ENCODE results near the gene DOCK1.

DOCK1 gene

DNA sequence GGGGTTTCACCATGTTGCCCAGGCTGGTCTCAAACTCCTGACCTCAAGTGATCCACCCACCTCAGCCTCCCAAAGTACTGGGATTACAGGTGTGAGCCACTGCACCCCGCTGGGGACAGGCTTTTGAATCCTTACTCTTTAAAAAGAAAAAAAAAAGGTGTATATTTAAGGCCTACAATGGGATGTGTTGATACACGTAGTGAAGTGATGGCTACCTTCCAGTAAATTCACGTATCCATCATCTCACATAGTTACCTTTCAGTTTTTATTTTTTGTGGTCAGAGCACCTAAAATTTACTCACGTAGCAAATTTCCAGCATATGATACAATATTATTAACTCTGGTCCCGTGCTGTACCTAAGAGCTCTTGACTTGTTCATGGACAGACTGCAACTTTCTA lies 410.7 kb downstream of the DOCK1 start:
- DNase-seq (ENCODE audit: low spot score): no peak

- no peak for DNase-seq (ENCODE audit: low spot score)
Measured at GRCh38 chr10:127318396-127318795, 413.2 kb downstream of the DOCK1 start.

DNA sequence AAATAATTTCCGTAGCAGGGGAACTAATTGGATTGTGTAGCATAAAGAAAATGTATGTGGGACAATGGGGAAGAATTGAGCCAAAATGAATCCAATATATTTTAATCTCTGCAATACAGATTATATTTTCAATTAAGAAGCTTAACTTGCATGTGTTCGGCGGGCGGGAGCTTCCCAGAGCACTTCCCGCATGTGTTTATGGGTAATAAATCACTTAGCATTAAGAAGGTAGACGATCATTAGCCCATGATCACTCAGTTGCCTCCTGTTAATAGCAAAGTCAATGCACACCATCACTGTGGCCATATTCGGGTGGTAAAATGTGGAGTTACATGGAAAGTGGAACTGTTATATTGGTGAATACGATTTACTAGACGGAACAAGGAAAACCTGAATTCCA lies 414.0 kb downstream of the DOCK1 start:
- no peak for DNase-seq (ENCODE audit: low spot score)

- DNase-seq (ENCODE audit: low spot score): no peak
Measured at GRCh38 chr10:127319691-127320090, 414.5 kb downstream of the DOCK1 start.

DNA sequence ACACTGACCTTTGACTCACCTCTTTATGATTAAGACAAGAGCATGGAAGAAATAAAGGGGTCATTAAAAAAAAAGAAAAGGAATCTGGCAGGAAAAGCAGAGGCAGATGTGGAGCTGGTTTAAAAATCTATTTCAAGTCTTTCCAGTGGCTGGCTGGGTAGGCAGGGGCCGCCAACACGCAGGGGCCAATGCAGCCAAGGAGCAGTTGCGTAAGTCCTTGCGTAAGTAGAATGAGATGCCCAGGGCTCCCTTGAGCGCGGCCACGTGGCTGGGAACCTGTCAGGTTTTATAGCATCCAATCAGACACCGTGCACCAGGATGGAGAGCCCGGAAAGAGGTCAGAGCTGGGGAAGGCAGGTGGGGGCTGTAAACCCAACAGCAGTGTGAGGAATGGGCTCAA lies 414.9 kb downstream of the DOCK1 start:
- no peak for DNase-seq (ENCODE audit: low spot score)

GRCh38 chr10:127322286-127322685 lies 417.1 kb downstream of the DOCK1 start:
- DNase-seq (ENCODE audit: low spot score): no peak

- DNase-seq (ENCODE audit: low spot score): no peak
Measured at GRCh38 chr10:127325506-127325905, 420.3 kb downstream of the DOCK1 start.

- no peak for DNase-seq (ENCODE audit: low spot score)
Measured at GRCh38 chr10:127326883-127327282, 421.7 kb downstream of the DOCK1 start.

DNA sequence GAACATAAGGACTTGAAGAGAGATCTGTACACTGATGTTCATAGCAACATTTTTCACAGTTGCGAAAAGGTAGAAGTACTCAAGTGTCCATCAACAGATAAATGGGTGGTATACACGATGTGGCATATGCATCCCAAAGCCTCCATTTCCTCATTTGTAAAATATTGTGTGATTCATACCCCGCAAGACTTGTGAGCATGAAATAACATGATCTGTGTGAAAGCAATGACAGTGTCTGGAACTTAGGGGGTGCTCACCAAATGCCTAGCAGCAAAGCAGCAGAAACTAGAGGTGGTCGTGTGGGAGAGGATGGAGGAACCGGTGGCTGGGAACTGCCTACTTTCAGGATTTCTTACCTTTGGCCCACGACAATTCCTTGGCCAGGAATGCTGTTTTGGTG lies 426.5 kb downstream of the DOCK1 start:
- DNase-seq (ENCODE audit: low spot score): no peak

DNA sequence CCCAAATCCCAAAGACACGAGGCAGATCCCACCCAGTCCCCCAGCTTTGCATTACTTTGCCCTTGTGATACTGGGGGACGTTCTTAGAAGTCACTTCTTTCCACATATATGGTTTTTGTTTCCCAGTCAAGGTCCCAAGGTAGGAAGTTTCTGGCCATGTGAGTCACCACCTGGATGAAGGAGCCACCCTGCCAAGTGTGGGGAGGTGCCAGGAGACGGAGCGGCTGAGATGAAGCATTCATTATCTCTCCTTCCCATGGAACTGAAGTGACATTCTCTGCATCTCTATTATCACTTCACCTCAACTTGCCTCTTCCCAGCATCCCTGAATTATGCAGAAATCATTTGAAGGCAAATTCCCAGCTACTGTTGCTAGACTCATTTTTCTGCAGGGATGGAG lies 427.4 kb downstream of the DOCK1 start:
- no peak for DNase-seq (ENCODE audit: low spot score)

GRCh38 chr10:127337801-127338200 lies 432.6 kb downstream of the DOCK1 start:
- no peak for DNase-seq (ENCODE audit: low spot score)

GRCh38 chr10:127338399-127339110 lies 433.3 kb downstream of the DOCK1 start:
- DNase-seq (ENCODE audit: low spot score): no peak

GRCh38 chr10:127343821-127344220 lies 438.6 kb downstream of the DOCK1 start:
- DNase-seq (ENCODE audit: low spot score): no peak

DNA sequence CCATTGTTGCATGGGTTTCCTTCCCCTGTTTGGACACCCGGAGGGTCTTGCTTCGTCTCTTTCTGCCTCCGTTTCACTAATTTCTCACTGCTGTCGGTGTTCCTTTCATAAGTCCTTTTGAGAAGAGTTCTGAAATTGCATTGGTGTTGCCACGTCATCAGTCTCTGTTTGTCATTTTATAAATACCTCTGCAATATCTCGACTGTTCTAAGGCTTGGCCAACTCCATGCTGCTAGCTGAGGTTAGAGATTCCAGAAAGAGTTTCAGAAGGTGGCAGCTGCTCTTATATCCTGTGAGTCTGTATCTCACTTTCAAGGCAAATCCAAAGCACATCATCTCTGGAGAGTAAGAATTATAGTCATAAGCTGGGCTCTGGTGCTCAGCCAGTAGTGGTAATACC lies 439.1 kb downstream of the DOCK1 start:
- no peak for DNase-seq (ENCODE audit: low spot score)

DNA sequence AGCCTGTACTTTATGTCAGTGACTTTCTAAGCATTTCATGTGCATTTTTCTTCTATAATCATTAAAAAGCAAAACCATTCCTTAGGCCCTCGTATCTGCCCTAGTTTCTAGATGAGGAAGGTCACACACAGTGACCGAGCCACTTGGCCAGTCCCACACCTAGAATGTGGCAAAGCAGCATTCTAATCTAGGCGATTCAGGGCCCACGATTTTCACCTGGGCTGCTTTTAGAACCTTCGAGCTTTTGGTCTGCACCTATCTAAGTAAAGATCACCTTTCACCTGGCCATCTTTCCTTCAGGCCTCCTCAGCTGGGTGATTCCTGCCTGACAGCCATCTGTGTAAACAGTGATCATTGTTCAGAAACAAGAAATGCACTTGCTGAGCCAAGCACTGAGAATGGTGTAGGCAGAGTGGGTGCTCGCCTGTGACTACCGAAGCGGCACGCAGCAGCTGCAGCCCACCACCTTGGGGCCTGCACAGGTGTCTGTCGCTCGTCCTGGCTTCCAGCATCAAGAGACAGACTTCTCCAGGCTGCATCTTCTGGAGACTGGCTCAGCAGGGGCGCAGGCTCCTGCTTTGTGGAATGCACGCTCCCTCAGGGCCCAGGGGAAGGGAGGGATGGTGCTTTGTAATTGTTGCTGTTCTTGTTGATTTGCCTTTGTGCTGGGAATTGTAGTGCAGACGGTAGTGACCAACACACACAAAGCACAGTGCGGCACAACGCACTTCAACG lies 440.2 kb downstream of the DOCK1 start:
- DNase-seq (ENCODE audit: low spot score): no peak

DNA sequence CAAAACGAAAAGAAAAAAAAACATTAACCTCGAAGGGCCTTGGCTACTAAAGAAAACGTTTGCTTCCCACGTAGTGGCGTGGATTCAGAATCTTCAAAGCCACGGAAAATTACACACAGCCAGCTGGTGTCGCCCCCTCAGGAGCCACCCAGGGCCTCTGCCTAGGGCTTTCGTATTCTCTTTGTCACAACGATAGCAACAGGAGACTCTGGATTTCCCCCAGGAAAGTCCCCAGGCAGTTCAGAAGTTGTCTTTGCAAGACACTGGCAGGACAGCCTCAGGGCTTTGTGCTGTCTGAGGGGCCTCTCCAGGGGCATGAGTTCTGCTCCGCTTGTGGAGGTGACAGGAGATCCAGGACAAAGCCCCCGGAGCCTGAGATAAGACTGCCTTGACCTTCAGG lies 441.4 kb downstream of the DOCK1 start:
- DNase-seq (ENCODE audit: low spot score): no peak

- no peak for DNase-seq (ENCODE audit: low spot score)
Measured at GRCh38 chr10:127347202-127347959, 442.2 kb downstream of the DOCK1 start.

- no peak for DNase-seq (ENCODE audit: low spot score)
Measured at GRCh38 chr10:127349737-127350136, 444.5 kb downstream of the DOCK1 start.

GRCh38 chr10:127351542-127351941 lies 446.3 kb downstream of the DOCK1 start:
- no peak for DNase-seq (ENCODE audit: low spot score)

DNA sequence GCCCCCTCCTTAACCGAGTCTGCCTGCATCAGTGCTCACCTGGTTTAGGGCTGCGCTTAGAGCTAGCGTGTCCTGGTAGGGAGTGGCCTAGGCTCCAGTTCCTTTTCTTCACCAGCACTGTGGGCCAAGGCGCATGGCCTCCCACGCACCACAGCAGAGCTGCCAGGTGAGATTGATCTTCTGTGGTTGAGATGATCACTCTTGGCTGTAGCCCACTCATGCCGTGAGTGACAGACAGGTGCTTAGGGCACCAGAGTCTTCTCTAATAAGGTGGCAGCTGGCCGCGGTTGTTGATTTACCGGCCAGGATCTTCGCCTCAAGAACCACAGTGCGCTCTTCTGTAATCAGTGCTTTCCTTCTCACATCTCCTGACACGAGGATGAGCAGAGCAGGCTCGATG lies 448.3 kb downstream of the DOCK1 start:
- no peak for DNase-seq (ENCODE audit: low spot score)

DNA sequence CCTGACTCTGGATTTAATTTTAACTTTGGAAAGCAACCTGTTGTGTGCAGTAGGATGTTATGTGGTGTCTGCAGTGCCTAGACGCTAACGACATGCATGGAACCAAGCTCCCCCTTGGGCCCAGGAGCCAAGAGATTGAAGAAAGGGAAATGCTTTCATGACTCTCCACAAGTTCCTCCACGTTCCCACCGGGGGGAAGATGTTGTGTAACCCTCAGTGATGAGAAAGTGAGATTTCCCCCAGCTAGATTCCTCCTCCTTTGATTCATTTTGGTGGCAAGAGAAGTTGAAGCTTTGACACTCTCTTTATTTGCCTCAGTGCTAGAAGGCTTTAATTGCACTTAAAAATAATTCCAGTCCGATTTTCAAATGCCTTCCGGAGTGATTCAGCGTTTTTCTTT lies 449.0 kb downstream of the DOCK1 start:
- no peak for DNase-seq (ENCODE audit: low spot score)

DNA sequence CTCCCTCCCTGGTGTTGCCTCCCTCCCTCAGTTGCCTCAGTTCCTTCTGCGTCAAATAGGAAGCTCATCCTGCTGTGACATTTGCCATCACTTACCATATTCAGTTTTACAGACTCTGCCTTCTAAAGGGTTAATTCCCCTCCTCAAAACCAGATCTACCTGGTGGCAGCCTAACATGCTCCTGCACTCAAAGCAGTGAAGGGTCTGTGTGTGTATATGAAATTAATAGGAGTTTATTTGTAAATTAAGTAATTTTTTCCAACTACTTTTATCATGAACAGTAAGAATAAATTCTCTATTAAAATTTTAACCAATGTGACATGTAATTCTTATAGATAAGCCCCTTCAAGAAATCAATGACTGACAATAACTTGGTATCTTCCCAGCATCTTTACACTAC lies 449.8 kb downstream of the DOCK1 start:
- DNase-seq (ENCODE audit: low spot score): no peak

DNA sequence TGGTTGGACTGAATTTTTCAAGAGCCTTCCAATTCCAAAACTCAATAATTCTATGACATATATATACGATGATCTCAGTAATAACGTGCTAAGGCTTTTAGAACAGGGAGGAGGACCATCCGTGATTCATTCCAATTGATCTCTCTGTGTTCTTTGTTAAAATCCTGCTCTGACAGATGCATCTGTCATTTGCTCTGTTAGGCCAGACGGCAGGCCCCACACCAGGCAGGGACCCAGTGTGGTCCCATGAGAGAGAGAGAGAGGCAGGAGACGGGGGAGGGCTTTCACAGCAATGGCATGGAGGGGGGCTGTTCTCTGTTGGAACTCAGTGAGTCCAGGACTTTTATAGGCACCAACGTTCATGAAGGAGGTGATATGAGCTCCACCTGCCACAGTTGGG lies 451.1 kb downstream of the DOCK1 start:
- DNase-seq (ENCODE audit: low spot score): no peak
